Measurements from ENCODE around the gene MOG. TPM values are rescaled to one million over a fixed set of nuclear protein-coding genes. Genes with fewer than 3 reads are reported as not detected.

MOG gene
- total RNA-seq, 1 experiment from 2014 or later = not detected

DNA sequence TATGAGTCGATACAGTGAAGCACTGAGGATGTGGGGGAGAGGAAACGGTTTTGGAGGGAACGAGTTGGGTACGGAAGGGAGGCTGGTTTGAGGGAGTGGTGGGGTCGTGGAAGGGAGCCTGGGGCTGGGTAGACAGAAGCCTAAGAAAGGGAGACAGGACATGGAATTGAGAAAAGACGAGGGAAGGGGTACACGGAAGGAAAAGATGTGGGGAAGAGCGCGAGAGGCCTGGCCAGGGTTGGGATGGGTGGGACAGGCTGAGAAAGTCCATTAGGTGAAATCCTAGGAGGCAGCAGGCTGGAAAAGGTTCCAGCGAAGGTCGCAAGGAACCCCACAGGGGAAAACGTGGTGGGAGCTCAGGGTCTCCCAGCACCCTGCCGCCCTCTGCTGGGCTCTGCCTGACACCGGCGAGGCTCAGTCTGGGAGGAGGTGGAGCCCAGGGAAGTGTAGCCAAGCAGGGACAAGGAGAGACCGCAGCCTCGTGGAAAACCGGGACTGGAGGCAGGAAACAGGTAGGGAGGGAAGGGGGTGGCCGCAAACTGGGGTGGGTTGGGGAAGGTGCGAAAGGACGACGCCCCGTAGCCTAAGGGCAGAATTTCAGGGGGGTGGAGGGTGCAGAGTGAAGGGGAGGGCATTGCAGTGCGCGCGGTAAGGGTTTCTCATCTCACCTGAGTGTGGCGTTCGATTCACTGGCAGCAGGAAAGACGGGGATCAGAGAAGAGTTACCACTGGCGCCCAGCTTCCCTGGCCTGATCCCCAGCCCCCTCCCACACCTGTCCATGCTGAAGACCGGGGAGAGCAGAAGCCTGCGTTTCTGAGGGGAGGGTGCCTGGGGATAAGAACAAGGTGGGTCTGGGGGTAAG, 28.2 kb upstream of the MOG start:
- no peaks in the 10 kb centered on the region for H3K27me3 Mint-ChIP-seq (ENCODE audit: unreplicated experiment)
- CTCF ChIA-PET = interaction anchor here (0.7 to 1.6 kb wide), 7 partner anchors 19 to 977 kb away, joined by 3 to 6 read pairs (median 5); no protein-coding TSS in a partner anchor
- no TSS peak for BruUV-seq (replicated peaks)
- no peaks in the 10 kb centered on the region for H3K9me3 Mint-ChIP-seq (ENCODE audit: low read depth, unreplicated experiment)
- DNase-seq = peak; percentile 86
- H3K36me3 Mint-ChIP-seq (ENCODE audit: insufficient read depth, unreplicated experiment) = peaks cover 35% of the 10 kb centered on the region
- H3K4me3 Mint-ChIP-seq (ENCODE audit: low read depth, unreplicated experiment) = peak overlapping the region; percentile 70
- H3K27ac Mint-ChIP-seq (ENCODE audit: unreplicated experiment) = peak overlapping the region; percentile 32
- H3K4me1 Mint-ChIP-seq (ENCODE audit: low read depth, unreplicated experiment) = peaks cover 32% of the 10 kb centered on the region
- TF ChIP-seq, protein P1, sequence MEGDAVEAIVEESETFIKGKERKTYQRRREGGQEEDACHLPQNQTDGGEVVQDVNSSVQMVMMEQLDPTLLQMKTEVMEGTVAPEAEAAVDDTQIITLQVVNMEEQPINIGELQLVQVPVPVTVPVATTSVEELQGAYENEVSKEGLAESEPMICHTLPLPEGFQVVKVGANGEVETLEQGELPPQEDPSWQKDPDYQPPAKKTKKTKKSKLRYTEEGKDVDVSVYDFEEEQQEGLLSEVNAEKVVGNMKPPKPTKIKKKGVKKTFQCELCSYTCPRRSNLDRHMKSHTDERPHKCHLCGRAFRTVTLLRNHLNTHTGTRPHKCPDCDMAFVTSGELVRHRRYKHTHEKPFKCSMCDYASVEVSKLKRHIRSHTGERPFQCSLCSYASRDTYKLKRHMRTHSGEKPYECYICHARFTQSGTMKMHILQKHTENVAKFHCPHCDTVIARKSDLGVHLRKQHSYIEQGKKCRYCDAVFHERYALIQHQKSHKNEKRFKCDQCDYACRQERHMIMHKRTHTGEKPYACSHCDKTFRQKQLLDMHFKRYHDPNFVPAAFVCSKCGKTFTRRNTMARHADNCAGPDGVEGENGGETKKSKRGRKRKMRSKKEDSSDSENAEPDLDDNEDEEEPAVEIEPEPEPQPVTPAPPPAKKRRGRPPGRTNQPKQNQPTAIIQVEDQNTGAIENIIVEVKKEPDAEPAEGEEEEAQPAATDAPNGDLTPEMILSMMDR (IDR thresholded peaks at IDR 0.05; ENCODE audit: unreplicated experiment) = peak; percentile 69
- intact Hi-C loops (cut with micrococcal nuclease; ENCODE audit: unreplicated experiment) = loop anchor here (1.0 kb wide), 1 partner anchor 252 kb away; no protein-coding TSS in a partner anchor

DNA sequence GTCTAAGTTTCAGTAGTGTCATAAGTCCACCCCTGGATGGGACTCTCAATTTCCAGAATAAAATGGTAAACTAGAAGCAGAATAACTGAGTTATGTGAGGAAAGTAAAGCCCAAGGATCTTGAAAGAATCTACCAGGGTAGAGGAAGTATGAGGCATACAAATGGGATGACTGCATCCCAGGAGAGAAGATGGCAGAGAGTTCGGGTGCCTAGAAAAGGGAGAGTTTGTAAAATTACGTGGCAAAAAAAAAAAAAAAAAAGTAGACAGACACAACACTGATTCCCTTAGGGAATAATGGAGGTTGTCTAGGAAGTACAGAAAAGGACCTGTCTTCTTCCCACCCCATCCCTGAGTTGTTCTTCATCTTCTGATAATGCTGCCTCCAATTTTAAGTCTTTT, 27.3 kb upstream of the MOG start:
- peaks cover 34% of the 10 kb centered on the region for H3K4me1 Mint-ChIP-seq (ENCODE audit: low read depth, unreplicated experiment)
- no peaks in the 10 kb centered on the region for H3K27me3 Mint-ChIP-seq (ENCODE audit: unreplicated experiment)
- H3K9me3 Mint-ChIP-seq (ENCODE audit: low read depth, unreplicated experiment) = no peaks in the 10 kb centered on the region
- TF ChIP-seq, protein P1 (IDR thresholded peaks at IDR 0.05; ENCODE audit: unreplicated experiment) = no peak
- no peak for DNase-seq
- peaks cover 30% of the 10 kb centered on the region for H3K36me3 Mint-ChIP-seq (ENCODE audit: insufficient read depth, unreplicated experiment)
- H3K4me3 Mint-ChIP-seq (ENCODE audit: low read depth, unreplicated experiment) = no peak overlapping the region
- CTCF ChIA-PET = no interaction called here
- intact Hi-C loops (cut with micrococcal nuclease; ENCODE audit: unreplicated experiment) = no loop called here
- no TSS peak for BruUV-seq (replicated peaks)
- no peak overlapping the region for H3K27ac Mint-ChIP-seq (ENCODE audit: unreplicated experiment)

DNA sequence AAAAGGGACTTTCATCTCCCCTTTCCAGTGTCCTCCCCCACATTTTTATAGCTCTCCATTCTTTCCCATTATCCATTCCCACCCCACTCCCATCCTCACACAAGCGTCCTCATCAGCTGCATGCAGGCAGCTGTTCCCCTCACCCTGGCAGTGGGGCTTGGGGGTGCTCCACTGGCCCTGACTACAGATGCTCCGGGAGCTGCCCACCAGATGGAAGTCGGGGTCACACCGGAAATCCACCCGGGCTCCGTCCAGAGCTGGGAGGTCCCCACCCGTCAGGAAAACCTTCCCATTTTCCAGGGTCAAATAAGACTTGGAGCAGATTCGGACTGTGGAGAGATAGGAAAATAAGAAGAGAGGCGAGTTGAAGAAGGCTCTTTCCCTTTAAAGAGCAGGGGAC, 26.6 kb upstream of the MOG start:
- no peaks in the 10 kb centered on the region for H3K27me3 Mint-ChIP-seq (ENCODE audit: unreplicated experiment)
- CTCF ChIA-PET = no interaction called here
- BruUV-seq (replicated peaks) = no TSS peak

DNA sequence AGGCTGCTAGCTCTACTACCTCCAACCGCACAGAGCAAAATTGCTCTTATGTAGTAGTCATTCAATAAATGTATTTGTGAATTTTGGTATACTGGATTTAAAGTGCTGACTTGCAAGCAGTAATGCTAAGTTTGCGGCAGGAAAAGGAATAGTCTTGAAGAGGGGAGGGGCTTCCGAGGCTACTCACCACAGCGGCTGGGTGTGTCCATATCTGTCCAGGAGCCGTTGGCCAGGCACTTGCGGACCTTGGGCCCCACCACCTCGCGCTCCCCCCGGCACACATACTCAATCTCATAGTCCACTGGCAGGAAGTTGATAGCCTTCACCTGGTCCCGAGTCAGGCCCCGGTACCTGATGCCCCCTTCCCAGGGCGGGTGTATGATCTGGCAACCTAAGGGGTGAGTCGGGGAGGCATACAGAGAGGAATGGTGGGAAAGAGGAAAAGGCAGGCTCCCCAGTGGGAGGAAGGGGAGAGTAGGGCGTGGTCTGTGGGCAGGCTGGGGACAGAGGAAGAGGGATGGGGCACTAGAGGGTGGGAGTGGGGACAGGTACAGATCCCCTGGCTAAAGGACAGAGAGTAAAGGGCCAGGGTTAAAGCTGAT, 25.6 kb upstream of the MOG start:
- no peaks in the 10 kb centered on the region for H3K9me3 Mint-ChIP-seq (ENCODE audit: low read depth, unreplicated experiment)
- TF ChIP-seq, protein P1 (IDR thresholded peaks at IDR 0.05; ENCODE audit: unreplicated experiment) = no peak
- no peaks in the 10 kb centered on the region for H3K27me3 Mint-ChIP-seq (ENCODE audit: unreplicated experiment)
- CTCF ChIA-PET = no interaction called here
- peaks cover 30% of the 10 kb centered on the region for H3K36me3 Mint-ChIP-seq (ENCODE audit: insufficient read depth, unreplicated experiment)
- peak overlapping the region; percentile 73 for H3K4me3 Mint-ChIP-seq (ENCODE audit: low read depth, unreplicated experiment)
- peaks cover 34% of the 10 kb centered on the region for H3K4me1 Mint-ChIP-seq (ENCODE audit: low read depth, unreplicated experiment)
- intact Hi-C loops (cut with micrococcal nuclease; ENCODE audit: unreplicated experiment) = no loop called here
- peak overlapping the region; percentile 9 for H3K27ac Mint-ChIP-seq (ENCODE audit: unreplicated experiment)
- DNase-seq = no peak
- BruUV-seq (replicated peaks) = no TSS peak

More for the DNA sequence above, 26.6 kb upstream of the MOG start:
- TF ChIP-seq, protein P1 (IDR thresholded peaks at IDR 0.05; ENCODE audit: unreplicated experiment) = no peak
- no peak overlapping the region for H3K4me3 Mint-ChIP-seq (ENCODE audit: low read depth, unreplicated experiment)
- H3K36me3 Mint-ChIP-seq (ENCODE audit: insufficient read depth, unreplicated experiment) = peaks cover 30% of the 10 kb centered on the region
- H3K4me1 Mint-ChIP-seq (ENCODE audit: low read depth, unreplicated experiment) = peaks cover 34% of the 10 kb centered on the region
- H3K9me3 Mint-ChIP-seq (ENCODE audit: low read depth, unreplicated experiment) = no peaks in the 10 kb centered on the region
- no peak for DNase-seq
- H3K27ac Mint-ChIP-seq (ENCODE audit: unreplicated experiment) = no peak overlapping the region
- intact Hi-C loops (cut with micrococcal nuclease; ENCODE audit: unreplicated experiment) = no loop called here

Data from Calu3 (cell line).